Activated B cell treated with CpG ODN at 0.5 μM for 24 hours (primary cell): ENCODE data around the gene PXDN. TPM values are rescaled to one million over a fixed set of nuclear protein-coding genes. Genes with fewer than 3 reads are reported as not detected.

Experiments used
- ATAC-seq: fragments of 200-7000 bp; cut with Tn5 transposase; one replicate; pipeline ENCODE4 v1.10.0; 2021; ENCODE audit warnings: low read depth, mild to moderate bottlenecking, moderate library complexity
- CTCF ChIA-PET: fragments of 350-600 bp; sonication (Branson Sonifier 250); formaldehyde crosslinking; loops from one replicate; lab custom pipeline; 2021; ENCODE audit warnings: antibody characterized with exemption; lab: Charles Lee
- POLR2A ChIA-PET: fragments of 350-600 bp; sonication (Branson Sonifier 250); formaldehyde crosslinking; loops from one replicate; lab custom pipeline; 2021; ENCODE audit warnings: antibody characterized with exemption; lab: Charles Lee
- DNase-seq: peaks from one replicate; pipeline ENCODE4 v3.0.0; 2022
- H3K27ac Mint-ChIP-seq: one replicate; pipeline ENCODE4 v1.8.0; 2020; ENCODE audit warnings: mixed read lengths
- H3K27me3 Mint-ChIP-seq: one replicate; pipeline ENCODE4 v1.8.0; 2021; ENCODE audit warnings: mixed read lengths
- H3K36me3 Mint-ChIP-seq: one replicate; pipeline ENCODE4 v1.8.0; 2021; ENCODE audit warnings: low read depth, mixed read lengths
- H3K4me1 Mint-ChIP-seq: one replicate; pipeline ENCODE4 v1.8.0; 2021; ENCODE audit warnings: mixed read lengths
- H3K4me3 Mint-ChIP-seq: one replicate; pipeline ENCODE4 v1.8.0; 2020; ENCODE audit warnings: mild to moderate bottlenecking, mixed read lengths
- H3K9me3 Mint-ChIP-seq: one replicate; pipeline ENCODE4 v1.8.0; 2020; ENCODE audit warnings: mixed read lengths
- intact Hi-C: fragments of 100-400 bp; cut with micrococcal nuclease; formaldehyde crosslinking; loops from one replicate; pipeline ENCODE4 v1.15.1; 2024
- total RNA-seq: library from RNA; stranded (reverse); gene quantifications from 2 replicates; pipeline ENCODE4 v1.2.3, GENCODE V29; 2022
- TF ChIP-seq, protein P1 (sequence below): fragments of 200-600 bp; IDR thresholded peaks from one replicate; pipeline ENCODE4 v1.8.0; 2022; ENCODE audit warnings: antibody characterized with exemption, mild to moderate bottlenecking

Gene PXDN
- total RNA-seq, 1 donor from 2014 or later, result 1.1 TPM

DNA sequence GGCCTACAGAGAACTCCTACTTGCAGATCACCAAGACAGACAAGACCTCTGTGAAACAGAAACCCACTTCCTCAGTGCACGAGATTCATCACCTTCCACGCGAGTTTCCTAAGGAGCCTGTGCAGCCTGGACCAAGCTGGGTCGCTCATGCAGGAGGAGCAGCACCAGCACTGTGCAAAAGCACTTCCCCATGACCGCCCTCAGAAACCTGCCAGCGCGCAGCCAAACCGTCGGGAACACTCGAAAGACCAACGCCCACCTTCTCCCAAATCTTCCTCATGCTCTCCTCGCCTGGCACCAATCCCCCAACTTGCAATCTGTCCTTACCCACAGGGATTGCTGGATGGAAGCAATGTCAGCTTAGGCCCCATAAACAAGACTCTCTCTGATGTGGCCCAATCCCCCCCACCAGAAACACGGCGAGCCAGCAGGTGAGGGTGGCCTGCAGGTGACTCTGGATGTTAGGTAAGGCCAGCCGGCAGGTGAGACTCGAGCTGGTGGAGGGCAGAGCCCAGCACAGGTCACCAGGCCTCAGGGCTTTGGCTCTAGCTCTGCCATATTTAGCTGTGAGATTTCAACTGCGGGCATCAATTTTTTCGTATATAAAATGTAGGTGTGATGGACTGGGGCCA is 69.4 kb downstream of the PXDN start:
- ChIA-PET POLR2A (no interaction called here), CTCF (no interaction called here)
- no peaks in the 10 kb centered on the region for H3K4me1 Mint-ChIP-seq
- no peaks in the 10 kb centered on the region for H3K36me3 Mint-ChIP-seq
- ATAC-seq (no peak), DNase-seq (no peak)
- H3K27me3 Mint-ChIP-seq, result no peaks in the 10 kb centered on the region
- no peak overlapping the region for H3K4me3 Mint-ChIP-seq
- TF ChIP-seq, protein P1, sequence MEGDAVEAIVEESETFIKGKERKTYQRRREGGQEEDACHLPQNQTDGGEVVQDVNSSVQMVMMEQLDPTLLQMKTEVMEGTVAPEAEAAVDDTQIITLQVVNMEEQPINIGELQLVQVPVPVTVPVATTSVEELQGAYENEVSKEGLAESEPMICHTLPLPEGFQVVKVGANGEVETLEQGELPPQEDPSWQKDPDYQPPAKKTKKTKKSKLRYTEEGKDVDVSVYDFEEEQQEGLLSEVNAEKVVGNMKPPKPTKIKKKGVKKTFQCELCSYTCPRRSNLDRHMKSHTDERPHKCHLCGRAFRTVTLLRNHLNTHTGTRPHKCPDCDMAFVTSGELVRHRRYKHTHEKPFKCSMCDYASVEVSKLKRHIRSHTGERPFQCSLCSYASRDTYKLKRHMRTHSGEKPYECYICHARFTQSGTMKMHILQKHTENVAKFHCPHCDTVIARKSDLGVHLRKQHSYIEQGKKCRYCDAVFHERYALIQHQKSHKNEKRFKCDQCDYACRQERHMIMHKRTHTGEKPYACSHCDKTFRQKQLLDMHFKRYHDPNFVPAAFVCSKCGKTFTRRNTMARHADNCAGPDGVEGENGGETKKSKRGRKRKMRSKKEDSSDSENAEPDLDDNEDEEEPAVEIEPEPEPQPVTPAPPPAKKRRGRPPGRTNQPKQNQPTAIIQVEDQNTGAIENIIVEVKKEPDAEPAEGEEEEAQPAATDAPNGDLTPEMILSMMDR, result no peak
- intact Hi-C loops, result no loop called here
- no peak overlapping the region for H3K27ac Mint-ChIP-seq
- no peaks in the 10 kb centered on the region for H3K9me3 Mint-ChIP-seq

DNA sequence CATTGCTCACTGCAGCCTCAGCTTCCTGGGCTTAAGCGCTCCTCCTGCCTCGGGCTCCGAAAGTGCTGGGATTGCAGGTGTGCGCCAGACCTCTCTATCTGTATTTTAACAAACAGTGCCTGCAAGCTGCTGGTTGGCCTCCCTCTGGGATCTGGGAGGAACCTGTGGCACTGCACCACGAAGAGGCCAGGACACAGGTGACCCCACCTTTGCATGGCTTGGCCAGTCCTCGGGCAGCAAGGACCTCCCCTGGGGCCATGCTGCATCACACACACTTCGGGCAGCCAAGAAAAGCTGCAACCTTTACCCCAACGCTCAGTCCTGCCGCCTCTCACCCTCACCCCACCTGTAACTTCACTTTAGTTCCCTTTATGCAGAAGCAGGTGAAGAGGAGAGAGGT is 70.0 kb downstream of the PXDN start:
- H3K27ac Mint-ChIP-seq, result no peak overlapping the region
- no peaks in the 10 kb centered on the region for H3K9me3 Mint-ChIP-seq
- intact Hi-C loops, result no loop called here
- TF ChIP-seq, protein P1, result no peak
- no peak overlapping the region for H3K4me3 Mint-ChIP-seq
- H3K36me3 Mint-ChIP-seq, result no peaks in the 10 kb centered on the region
- ChIA-PET CTCF (no interaction called here), POLR2A (no interaction called here)
- DNase-seq (no peak), ATAC-seq (no peak)
- no peaks in the 10 kb centered on the region for H3K27me3 Mint-ChIP-seq
- no peaks in the 10 kb centered on the region for H3K4me1 Mint-ChIP-seq

DNA sequence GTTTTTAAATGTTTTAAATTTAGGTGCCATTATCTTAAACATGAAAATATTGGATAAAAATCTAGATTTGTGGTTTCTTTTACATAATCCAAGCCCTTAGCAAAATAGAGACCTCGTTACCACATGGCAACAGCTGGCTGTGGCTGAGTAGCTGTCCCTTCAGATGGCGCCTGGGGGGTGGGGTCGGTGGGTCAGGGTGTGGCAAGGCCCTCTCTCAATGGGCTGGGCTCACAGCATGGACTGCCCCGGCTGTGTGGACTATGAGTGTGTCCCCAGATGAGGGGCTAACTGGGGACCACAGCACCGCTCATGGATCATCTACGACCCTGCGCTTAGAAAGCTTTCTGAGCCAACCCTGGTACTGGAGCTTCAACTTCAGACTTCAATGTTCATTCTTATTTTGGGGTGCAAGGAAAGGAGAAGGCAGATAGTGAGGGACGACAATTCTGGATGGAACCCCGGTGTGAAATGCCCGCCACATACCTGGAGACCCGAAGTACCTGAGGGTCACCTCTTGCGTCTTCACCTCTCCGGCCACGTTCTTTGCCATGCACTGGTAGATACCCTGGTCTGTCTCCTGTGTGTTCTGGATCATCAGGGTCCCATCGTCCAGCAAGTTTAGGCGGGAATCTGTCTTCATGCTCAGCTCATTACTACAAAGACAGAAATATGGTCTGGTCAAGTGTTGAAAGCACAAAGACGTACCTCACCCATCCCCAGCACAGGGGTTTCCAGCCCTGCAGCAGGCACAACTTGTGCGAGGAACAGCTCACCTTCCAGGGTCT is 71.0 kb downstream of the PXDN start:
- no peaks in the 10 kb centered on the region for H3K27me3 Mint-ChIP-seq
- H3K27ac Mint-ChIP-seq, result no peak overlapping the region
- DNase-seq, result no peak
- no peaks in the 10 kb centered on the region for H3K9me3 Mint-ChIP-seq
- intact Hi-C loops, result no loop called here
- H3K4me3 Mint-ChIP-seq, result no peak overlapping the region
- no peaks in the 10 kb centered on the region for H3K36me3 Mint-ChIP-seq
- no peaks in the 10 kb centered on the region for H3K4me1 Mint-ChIP-seq
- TF ChIP-seq, protein P1, result no peak
- CTCF ChIA-PET, result no interaction called here
- POLR2A ChIA-PET, result no interaction called here
- no peak for ATAC-seq

DNA sequence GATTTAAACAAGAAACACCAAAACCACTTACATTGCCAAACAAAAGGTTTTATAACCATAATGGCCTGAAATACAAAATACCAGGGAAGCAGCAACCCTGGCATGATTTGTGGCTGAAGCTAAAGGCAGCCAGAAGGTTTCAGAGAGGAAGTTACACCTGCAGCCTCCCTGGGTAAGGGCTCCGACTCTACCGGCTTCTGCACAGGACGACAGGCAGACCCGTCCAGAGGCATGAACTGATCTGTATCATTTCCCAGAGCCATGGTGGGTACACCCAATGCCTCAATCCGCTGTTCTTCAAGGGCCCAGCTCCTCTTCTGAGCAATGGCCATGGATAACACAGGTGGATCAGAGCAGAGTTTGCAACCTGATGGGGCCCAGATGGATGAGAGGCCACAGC is 71.6 kb downstream of the PXDN start:
- ChIA-PET CTCF (no interaction called here), POLR2A (no interaction called here)
- intact Hi-C loops, result no loop called here

DNA sequence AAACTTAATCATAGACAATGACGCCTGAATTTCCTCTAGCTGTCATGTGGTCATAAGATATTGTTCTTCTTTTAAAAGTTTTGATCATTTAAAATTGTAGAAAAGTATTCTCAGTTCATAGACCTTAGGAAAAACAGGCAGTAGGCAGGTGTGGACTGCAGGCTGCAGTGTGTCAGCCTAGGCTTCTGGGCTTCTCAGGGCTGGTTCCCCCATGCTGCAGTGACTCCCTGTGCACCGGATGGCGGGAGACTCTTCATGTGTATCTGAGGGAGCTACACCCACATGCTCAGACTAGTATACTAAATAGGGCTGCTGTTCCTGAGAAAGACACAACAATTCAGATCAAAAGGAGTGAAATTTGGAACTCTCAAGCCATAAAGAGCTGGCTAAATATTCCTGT is 72.4 kb downstream of the PXDN start:
- TF ChIP-seq, protein P1, result no peak
- H3K27ac Mint-ChIP-seq, result no peak overlapping the region
- no peaks in the 10 kb centered on the region for H3K27me3 Mint-ChIP-seq
- CTCF ChIA-PET, result no interaction called here
- no peak for DNase-seq
- H3K4me3 Mint-ChIP-seq, result no peak overlapping the region
- no peaks in the 10 kb centered on the region for H3K4me1 Mint-ChIP-seq
- ATAC-seq, result no peak
- no peaks in the 10 kb centered on the region for H3K9me3 Mint-ChIP-seq
- H3K36me3 Mint-ChIP-seq, result no peaks in the 10 kb centered on the region
- POLR2A ChIA-PET, result no interaction called here
- intact Hi-C loops, result no loop called here

More for the DNA sequence above, 71.6 kb downstream of the PXDN start:
- Mint-ChIP-seq H3K27ac (no peak overlapping the region), H3K4me1 (no peaks in the 10 kb centered on the region), H3K27me3 (no peaks in the 10 kb centered on the region), H3K9me3 (no peaks in the 10 kb centered on the region), H3K4me3 (no peak overlapping the region), H3K36me3 (no peaks in the 10 kb centered on the region)
- TF ChIP-seq, protein P1, result no peak
- DNase-seq (no peak), ATAC-seq (no peak)
